ENCODE data around the gene C6.
"Not testable (repeated sequence)": the region's sequence is repeated elsewhere in the genome, so short reads cannot be mapped to it uniquely, and the experiment has no call there.

Gene C6

DNA sequence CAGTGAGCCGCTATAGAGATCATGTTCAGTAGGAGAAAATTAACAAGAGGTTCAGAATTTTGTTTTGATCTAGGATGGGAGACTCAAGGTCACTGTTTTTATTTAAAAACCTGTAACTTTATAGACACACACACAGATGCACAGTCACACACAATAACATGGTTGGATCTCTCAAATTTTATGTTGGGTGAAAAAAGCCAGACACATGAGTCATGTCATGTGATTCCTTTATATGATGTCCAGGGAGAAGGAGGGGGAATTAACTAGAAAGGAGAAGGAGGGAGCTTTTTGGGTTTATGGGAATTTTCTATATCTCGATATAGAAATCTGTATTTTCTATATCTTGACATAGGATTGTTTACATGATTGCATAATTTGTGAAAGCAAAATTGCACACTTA is 17.1 kb downstream of the C6 start:
- DNase-seq, result no peak

DNA sequence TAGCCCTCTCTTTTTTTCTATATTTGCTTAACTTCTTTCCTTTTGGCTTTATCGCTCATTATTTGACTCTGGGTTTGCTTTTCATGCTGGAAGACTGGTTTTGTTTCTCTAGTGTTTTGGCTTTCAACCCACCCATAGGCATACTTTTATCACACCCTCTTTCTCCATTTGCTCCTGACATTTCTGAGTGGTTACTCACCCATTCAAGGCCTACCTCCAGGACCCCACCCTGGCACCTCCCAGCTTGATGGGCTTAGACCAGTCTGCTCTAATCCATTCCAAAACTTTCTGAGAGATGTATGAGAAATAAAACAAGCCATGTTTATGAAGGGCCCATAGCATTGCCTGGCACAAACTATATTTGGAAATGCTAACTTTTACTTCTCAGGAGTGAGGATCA is 18.1 kb downstream of the C6 start:
- no peak for DNase-seq

DNA sequence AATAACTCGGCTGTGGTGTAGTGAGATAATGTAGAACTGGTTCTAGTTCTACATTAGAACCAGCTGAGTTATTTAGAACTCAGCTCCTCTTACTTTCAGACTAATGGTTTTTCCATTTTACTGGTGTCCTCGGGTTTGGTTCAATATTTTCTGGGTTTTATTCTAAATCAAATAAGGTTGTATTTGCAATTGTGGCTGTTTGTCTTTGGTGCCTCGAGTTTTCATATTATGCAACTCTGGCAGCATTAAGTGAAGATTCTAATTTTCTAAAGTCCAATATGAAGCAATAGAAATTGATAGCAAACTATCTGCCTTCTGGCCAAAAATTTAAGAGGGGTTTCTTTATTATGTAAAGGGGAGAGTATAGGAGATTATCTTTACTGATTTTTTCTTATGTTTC is 19.0 kb downstream of the C6 start:
- no peak for DNase-seq

DNA sequence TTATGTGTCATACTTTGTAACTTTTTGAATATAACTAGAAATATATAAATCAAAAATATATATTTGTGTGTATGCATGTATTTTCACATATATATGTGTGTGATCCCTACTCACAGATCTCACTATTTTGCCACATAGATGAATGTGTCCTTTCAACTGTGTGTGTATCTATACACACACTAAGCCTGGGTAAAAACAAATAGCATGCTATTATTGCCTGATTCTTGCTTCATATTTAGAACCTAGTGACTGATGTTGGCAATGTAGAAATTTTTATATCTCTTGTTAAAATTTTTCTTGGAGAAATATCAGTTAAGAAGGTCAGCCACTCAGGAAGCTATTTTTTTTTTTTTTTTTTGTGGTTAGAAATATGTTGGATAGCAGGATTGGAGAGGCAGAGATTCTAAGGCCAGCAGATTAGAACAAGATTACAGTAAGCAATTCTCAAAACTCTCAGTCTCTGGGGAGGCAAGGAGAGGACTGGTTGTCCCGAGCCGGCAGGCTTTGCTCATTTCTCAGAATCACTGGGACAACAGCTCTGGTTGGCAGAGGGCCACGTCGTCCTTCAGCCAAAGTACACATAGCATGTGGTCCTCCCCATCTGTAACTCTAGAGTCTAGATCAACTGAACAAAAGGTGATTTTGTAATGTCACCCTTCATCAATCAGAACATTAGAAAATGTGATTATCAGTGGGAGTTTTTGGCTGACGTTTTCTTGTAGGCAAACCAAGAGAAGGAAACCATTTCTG is 19.7 kb downstream of the C6 start:
- DNase-seq, result no peak

DNA sequence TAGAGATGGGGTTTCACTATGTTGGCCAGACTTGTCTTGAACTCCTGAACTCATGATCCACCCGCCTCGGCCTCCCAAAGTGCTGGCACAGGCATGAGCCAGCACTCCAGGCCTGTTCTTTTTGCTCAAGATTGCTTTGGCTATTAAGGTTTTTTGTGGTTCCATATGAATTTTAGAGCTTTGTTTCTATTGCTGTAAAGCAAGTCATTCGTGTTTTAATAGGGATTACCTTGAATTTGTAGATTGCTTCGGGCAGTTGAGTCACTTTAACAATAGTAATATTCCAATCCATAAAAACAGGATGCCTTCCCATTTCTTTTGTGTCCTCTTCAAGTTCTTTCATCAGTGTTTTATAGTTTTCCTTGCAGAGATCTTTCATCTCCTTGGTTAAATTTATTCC is 22.1 kb downstream of the C6 start:
- DNase-seq, result no peak

DNA sequence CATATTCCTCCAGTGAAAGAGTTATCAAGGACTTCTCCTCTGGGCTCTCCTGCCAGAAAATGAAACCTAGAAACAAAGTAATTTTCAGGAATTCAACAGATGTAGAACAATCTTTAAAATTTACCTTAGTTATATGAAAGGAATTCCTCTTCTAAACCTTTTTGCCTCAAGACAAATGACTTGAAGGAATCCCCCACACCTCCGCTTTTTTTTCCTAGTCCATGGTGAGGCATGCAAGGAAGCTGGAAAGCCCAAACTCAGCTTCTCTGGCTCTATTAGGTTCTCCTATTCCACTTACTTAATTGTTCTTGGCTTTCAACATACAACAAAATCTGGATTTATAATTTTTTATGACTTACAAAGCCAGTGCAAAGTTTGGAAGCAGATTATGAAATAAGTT is 27.2 kb downstream of the C6 start:
- DNase-seq, result no peak

DNA sequence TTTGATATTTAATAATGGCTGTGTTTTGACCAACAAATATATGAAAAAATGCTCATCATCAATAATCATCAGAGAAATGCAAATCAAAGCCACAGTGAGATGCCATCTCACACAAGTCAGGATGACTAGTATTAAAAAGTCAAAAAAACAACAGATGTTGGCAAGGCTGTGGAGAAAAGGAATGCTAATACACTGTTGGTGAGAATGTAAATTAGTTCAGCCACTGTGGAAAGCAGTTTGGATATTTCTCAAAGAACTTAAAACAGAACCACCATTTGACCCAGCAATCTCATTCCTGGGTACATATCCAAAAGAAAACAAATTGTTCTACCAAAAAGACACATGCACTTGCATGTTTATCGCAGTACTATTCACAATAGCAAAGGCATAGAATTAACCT is 30.0 kb downstream of the C6 start:
- DNase-seq, result not testable (repeated sequence)

DNA sequence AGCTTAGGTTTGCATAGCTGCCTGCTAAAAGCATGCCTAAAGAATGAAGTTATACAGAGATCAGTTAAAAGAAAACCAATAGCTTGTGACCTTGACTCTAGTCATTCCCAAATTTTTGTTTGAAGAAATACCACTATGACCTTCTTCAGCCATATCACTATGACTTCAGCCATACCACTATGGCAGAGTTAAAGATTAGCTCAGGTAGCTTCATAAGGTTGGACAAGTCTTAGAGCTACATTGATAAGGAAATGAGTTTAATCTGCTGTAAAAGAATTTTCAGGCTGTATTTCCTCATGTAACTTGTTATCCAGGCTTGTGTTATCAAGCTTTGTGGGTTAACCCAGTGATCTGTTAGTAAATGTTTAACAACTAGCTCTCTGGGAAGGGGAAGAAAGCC is 30.7 kb downstream of the C6 start:
- no peak for DNase-seq

DNA sequence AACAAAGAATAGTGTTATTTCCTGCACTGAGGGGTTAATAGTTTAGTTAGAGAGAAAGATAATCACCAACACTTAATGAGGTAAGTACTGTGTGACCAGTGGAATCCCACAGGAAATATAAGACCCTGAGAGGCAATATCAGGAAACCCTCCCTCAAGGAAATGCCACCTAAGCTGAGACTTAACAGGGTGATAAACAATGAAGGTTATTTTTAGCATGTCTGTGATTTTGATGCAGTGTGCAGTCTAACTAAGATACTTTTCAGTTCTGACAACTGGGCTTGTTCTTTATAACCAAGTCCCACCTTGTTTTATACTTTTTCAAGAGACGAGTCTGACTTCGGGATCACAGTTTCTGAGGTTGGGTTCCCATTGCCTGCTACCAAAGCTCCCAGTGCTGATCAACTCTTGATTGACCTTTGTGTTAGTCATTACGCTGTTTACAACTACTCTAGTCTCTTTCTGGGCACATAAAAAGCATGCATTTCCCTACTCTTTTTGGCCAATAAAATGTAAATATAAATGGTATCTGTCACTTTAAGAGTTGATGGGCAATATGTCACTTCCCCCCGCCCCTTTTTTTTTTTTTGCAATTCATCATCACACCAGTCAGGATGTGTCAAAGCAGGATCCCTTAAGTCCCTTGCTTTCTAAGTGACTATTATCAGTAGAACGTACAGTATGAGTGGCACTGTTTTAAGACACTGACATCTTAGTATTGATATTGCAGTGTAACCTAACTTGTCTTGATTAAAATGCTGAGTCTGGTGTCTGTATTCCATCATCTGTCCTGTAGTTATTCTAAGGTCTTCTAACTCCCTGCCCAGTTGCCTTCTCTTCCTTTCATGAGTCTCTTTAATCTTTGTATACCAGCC is 31.4 kb downstream of the C6 start:
- no peak for DNase-seq

DNA sequence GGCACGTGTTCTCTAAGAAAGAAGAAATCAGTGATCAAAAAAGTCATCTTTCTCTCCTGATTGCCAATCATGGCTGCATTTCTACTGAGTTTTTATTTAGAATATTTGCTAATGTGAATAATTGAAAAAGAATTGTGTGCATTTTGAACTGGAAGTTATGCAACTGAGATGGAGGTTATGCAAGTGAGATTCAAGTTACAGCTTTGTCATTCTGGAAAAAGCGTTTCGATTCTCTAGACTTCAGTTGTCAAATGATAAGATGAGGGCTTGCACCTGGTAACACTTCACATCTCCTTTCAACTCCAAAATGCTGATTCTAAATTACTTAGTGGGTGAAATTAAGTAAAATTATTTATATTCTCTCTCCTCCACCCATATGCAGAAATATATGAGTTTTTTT is 36.4 kb downstream of the C6 start:
- no peak for DNase-seq

DNA sequence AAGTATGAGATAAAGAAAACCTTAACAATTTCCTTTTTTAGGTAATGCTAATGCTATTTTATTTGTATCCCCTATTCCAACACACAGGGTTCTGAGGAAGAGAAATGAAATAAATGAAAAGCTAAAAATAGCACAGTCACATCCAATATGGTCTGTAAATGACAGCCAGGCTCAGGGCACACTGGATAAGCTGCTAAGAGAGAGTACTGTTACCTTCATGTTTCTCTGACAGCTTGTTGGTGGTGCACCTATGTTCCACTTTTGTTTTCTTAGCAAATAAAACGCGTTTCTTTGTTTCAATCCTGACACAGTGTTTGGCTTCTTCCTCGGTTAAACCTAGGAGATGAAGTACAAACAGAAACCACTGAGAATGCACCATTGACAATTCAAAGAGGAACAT is 41.3 kb downstream of the C6 start:
- DNase-seq, result no peak

DNA sequence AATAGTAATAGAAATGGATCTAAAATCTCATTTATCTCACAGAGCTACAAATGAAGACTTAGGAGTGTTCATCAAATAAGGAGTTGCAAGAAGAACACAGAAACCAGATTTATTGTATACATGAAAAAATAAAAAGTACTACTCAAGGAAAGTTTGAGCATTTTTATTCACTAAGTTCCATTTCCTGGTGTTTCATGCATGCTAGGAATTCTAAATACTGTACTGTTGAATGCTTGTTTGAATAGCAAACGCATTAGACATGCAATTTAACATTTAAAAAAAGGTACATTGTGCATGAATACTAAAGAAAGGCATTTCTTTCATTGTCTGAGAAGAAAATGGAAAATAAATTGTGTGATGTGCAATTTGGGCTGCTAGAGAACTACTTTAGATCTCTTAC is 52.1 kb downstream of the C6 start:
- no peak for DNase-seq

DNA sequence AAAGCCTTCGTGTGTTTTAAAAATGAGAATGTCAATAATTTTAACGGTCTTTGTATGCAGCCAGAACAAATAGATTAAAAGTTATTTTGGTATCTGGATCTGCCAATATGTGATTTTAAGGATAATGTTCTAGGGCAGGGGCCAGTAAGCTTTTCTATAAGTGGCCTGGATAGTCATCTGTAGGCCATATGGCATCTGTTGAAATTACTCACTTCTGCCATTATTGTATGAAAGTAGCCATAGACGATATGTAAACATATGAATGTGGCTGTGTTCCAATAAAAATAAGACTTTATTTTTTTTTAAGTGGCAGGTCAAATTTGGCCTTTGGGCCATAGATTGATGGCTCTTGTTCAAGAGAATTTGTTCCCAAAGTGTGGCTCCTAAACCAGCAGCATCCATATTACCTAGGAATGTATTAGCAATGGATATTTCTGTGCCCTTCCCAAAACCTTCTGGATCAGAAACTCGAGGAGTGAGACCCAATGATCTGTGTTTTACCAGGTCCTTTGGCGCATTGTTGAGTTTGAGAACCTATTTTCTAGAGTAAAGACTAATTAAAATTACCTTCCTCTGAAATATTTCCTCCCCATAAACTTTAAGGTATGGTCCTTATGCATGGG is 55.9 kb downstream of the C6 start:
- DNase-seq, result no peak

DNA sequence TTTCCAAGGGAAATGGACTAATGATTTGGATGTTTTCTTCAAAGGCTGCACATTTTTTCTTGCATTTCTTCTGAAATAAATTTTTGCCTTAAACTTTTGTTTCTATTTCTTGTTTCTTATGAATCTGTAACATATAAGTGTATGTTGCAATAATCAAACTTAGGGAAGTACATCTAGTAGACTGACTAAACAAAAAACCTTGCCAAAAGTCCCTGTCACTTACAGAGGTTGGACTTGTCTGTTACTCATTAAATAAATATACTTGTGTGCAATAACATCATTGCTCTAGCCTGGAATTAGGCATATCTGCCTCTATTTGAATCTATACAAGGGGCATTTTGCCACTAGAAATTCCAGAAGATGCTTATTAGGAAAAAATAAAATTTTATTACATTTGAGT is 56.6 kb downstream of the C6 start:
- DNase-seq, result no peak

DNA sequence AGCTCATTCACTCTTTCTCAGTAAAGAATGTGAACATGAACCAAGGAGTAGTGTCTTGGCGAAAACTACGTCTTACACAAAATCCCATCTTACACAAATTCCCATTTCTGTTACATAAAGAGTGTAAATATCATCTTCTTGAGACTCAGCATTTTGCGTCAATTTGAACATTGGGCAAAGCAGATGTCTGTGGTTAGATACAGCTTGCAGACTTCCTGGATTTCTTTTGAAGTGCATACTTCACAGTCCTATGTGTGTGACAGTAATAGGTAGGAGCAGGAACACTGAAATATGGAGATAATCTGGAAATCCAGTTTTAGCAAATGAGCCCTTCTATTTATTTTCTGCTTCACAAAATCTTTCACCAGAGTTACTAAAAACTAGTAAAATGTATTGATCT is 58.8 kb downstream of the C6 start:
- no peak for DNase-seq

DNA sequence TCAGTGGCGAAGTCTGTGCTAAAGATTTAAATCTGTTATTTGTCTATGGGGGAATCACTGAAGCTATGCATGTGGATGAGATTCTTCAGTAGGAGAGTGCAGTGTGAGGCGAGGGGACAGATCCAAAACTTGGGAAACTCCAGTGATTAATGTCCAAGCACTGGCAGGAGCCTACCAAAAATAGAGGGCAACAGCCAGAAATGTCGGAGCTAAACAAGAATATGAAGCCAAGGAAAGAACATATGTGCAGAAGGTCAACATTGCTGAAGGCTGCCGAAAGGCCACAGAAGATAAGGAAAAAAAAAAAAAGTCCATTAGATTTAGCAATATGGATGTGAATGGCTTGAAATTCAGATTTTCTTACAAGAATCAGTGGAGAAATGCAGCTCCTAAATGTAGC is 61.8 kb downstream of the C6 start:
- DNase-seq, result no peak

DNA sequence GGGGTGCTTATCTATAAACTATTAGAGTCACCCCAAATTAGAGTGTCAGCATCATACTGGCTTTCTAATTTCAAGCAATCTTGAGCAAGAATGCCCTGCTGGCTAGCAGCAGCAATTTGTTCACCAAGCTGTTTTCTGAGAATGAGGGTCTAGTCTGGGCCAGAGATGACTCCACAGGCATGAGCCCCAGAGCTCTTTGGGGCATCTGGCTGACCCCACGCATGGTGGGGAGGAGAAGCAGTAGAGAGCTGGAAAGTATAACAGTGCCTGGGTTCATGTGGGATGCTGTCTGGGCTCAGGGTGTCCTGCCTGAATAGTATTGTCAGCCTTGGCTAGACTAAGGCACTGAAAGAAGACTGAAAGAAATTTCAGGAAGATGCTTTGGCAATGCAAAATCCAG is 64.9 kb downstream of the C6 start:
- no peak for DNase-seq

DNA sequence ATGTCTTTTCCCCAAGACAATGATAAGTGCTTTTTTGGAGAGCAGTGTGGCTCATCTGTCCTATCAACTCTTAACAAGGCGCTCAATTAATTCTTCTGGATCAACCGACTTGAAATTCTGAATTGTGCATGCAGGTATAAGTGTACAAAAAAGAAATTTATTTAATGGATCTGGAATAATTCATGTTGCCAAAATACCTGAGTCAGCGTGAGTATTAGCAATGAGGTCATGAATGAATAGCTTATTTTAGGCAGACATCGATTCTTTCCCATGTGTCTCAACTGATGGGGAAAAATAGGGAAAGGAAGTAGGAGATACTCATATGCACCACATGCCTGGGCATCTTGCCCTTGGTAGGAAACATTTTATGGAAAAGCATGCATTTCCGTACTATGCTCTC is 68.0 kb downstream of the C6 start:
- no peak for DNase-seq

DNA sequence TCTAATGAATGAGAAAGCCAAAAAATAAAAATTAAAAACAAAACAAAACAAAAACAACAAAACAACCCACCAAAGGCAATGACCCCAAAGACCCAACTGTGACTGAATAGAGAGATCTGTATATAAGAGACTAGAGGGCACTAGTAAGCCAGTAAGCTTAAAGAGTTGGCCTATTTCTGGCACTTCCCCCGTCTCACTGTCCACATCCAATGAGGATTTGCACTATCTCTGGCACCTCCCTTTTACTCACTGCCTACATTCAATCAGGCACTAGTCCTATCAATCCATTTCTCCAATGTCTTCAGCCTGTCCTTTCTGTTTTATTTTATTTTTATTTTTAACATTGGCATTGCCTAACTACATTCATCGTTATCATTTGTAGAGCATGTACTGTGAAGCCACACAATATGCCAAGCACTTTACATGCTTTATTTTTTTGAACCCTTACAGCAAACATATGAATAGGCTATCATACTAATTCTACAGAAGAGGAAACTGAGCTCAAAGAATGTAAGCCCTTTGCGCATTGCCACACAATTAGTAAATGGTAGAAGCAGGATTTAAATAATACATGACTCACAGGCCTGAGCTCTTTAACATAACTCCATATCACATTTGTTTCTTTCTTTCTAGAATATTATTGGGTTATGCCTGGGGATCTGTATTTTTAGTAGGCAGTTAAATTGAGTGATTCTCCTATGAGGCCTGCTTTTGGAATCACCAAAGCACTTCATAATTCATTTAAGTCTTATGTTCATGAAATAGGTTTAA is 70.0 kb downstream of the C6 start:
- DNase-seq, result no peak

DNA sequence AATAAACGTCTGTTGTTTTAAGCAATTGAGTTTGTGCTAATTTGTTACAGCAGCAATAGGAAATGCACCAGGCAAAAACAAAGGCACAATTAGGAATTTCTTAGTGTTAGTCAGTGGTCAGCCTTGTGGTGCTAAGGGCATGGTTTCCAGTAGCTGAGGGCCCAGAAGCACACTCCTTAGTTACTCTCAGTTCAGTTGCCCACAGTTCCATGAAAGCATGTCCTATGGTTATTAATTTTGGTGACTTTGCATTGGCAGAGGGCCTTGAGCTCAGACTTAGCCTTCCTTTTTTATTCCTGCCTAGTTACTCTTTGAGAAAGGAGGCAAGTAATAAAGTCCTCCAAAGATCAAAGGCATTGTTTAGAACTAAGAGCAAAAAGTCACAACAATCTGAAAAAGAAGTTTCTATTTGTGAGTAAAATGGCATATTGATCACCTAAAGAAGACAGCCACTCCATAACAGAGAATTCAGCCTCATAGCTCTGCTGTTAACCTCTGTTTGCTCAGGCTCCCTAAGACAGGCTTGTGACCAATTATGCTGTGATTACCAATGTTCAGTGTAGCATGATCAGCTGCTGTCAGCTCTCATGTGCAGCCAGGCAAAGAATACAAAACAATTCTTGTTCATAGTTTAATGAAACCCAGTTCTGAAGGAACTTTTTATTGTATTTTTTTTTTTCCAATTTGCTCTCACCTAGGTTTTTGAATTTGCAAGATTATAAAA is 85.2 kb downstream of the C6 start:
- no peak for DNase-seq

DNA sequence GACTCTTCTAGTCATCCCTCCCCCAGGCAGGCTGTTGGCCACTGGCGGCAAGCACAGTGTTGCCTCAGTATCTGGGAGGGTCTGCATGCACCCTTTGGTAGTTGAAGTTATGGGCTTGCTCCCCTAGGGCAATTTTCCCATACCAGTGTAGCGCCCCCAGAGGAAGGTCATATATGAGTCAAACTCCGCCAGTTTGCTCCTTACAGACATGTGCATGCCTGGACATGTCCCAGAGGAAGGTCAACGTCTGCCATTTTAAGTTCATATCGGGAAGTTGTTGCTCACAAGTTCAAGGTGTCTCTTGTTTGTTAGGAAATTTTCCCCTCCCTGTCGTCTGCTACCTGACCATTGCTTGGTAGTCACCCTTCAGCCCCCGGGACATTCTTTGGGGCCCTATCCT is 90.9 kb downstream of the C6 start:
- no peak for DNase-seq

DNA sequence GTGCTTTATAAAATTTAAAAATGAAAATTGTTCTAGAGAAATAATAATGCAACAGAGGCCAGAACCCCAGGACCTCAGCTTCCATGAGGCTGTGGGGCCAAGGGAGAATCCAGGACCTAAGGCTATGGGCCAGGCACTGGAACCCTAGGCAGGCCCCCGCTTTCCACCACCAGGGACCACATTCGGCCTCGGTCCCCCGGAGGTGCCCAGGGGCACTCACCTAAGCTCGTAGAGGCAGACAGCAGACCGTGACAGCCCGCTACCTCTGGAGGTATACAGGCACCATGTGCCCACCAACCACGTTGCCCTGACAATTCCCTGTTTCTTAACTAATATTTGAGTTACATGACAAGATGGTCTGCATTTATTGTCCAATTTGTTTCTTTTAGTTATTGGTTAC is 92.7 kb downstream of the C6 start:
- no peak for DNase-seq

DNA sequence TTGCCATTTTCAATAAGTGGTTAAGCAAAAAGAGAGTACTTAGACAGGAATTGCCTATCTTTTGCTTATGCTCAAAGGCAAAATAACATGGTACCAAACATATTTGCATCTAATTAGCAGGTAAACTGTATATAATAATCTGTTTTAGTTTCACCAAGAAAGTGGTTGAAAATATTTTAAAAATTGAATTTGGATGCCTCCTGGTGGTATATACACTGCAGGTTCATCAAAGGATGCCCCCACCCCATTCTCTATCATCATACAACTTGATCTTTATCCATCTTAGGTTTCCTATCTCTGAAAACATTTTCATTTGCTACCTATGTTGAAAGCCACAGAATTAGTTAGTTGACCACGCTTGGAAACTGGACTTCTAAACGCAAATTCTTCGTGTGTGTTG is 95.2 kb downstream of the C6 start:
- no peak for DNase-seq

Measured in GF-D8 (cell line).